Vagina (tissue), 2 donors: ENCODE data around the gene ANKHD1.

Source experiments
- CTCF ChIP-seq, 3 experiments: fragments of 450-650 bp in 2 of 3; fragments of 200-600 bp in 1 of 3; sonication (generic) in 1 of 3; IDR thresholded peaks; one replicate each; pipeline ENCODE4 v1.5.1; 2017 to 2019; ENCODE audit warnings: antibody characterized with exemption in 3 of 3, mild to moderate bottlenecking in 2 of 3, moderate library complexity in 2 of 3
- POLR2AphosphoS5 ChIP-seq, 2 donors: sonication (generic); formaldehyde crosslinking; IDR thresholded peaks; one replicate each; pipeline ENCODE4 v1.9.0; 2017; ENCODE audit warnings: antibody characterized with exemption in 2 of 2, mild to moderate bottlenecking in 2 of 2, low read depth in 1 of 2; ENCODE audit not compliant: insufficient read depth in 1 of 2

- TF ChIP-seq CTCF (IDR thresholded peaks at IDR 0.05) (no peak), POLR2AphosphoS5 (IDR thresholded peaks at IDR 0.05; ENCODE audit: insufficient read depth in 1 of 2, low read depth in 1 of 2) (no peak)
These were observed 22.5 kb downstream of the ANKHD1 start for GRCh38 chr5:140424135-140424534.
